Measurements from ENCODE around the gene YAP1.

YAP1 gene

DNA sequence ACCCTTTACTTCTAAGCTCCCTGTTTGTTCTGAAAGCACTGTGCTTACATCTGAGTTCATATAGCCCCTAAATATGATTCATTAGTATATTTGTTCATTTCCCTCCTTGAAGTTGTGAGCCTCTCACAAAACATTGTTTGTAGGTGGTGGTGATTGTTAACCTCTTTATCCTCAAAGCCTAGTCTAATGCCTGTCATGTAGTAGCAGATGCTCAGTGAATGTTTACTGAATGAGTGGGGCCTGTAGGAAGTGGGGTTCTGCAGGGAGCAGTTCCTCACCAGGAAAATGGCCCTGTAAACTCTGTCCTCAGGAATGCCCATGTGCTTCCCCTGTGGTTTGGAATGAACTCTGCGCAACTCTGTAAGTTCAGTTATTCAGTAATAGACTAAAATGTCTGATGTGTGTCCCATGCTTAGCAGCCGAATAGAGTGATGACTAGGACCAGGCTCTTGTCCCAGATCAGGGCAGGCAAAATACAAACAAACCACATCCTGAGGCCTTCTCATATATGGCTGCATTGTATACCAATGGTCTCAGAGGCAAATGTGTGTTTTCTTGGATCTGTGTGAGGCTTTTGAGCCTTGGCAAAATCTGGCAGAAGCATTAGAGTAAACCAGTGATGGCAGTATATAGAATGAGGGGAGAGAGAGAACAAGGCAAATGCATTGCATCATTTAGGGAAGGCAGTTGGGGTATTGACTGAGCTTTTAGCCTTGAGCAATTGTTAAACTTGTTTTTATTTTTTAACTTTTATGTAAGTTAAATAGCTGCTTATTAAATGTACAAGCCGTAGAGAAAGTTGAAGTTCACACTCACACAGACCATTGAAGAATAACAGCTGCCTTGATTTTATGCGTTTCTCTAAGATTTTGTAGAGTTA, 115.7 kb downstream of the YAP1 start:
- TF ChIP-seq, protein P1, sequence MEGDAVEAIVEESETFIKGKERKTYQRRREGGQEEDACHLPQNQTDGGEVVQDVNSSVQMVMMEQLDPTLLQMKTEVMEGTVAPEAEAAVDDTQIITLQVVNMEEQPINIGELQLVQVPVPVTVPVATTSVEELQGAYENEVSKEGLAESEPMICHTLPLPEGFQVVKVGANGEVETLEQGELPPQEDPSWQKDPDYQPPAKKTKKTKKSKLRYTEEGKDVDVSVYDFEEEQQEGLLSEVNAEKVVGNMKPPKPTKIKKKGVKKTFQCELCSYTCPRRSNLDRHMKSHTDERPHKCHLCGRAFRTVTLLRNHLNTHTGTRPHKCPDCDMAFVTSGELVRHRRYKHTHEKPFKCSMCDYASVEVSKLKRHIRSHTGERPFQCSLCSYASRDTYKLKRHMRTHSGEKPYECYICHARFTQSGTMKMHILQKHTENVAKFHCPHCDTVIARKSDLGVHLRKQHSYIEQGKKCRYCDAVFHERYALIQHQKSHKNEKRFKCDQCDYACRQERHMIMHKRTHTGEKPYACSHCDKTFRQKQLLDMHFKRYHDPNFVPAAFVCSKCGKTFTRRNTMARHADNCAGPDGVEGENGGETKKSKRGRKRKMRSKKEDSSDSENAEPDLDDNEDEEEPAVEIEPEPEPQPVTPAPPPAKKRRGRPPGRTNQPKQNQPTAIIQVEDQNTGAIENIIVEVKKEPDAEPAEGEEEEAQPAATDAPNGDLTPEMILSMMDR (IDR thresholded peaks at IDR 0.05; ENCODE audit: insufficient read depth, missing control alignments), result no peak
- DNase-seq (ENCODE audit: insufficient read length, low spot score) (no peak), FAIRE-seq (no peak)

DNA sequence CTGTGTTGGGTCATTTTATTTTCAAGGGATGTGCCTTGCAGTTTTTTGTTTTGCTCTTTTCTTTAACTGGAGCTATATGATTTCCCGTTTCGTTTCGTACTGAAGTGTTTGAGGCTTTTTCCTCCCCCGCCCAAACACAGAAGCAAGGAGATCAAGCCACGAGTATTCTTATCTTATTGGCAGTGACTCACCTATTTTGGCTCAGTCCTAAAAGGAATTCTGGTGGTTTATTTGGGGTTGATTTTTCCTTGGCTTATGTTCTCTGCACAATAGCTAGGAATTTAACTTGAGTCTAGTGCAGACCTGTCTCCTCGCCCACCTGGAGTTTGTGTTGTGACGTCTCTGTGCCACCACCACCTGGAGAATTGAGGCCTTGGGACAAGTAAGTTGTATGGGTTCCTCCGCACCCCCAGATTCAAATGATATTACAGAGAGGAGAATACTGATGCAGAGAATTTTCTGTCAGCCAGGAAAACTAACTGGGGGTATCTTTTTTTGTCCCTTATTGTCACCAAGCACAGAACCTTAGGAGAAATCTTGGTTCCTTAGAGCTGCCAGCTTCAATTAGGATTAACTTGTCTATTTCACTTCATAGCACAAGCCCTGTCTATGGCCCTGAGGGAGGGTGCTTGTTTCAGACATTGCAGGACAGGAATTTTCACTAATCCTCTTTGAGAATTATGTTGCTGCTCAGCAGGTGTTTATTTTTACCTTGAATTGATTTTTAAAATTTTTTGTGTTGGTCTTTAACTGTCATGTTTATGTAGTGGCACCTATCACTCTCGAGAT, 116.6 kb downstream of the YAP1 start:
- FAIRE-seq, result no peak
- TF ChIP-seq, protein P1 (IDR thresholded peaks at IDR 0.05; ENCODE audit: insufficient read depth, missing control alignments), result no peak
- DNase-seq (ENCODE audit: insufficient read length, low spot score), result no peak

DNA sequence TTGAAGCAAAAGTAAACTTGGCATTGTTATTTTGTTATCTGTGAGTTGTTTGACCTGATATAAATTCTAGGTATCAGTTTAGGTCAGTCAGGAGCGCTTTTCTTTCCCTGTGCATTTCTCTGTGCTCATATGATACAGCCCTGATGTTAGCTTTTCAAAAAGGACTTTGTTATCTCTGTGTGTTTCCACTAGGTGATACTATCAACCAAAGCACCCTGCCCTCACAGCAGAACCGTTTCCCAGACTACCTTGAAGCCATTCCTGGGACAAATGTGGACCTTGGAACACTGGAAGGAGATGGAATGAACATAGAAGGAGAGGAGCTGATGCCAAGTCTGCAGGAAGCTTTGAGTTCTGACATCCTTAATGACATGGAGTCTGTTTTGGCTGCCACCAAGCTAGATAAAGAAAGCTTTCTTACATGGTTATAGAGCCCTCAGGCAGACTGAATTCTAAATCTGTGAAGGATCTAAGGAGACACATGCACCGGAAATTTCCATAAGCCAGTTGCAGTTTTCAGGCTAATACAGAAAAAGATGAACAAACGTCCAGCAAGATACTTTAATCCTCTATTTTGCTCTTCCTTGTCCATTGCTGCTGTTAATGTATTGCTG, 119.4 kb downstream of the YAP1 start:
- TF ChIP-seq, protein P1 (IDR thresholded peaks at IDR 0.05; ENCODE audit: insufficient read depth, missing control alignments), result no peak
- DNase-seq (ENCODE audit: insufficient read length, low spot score) (no peak), FAIRE-seq (no peak)

DNA sequence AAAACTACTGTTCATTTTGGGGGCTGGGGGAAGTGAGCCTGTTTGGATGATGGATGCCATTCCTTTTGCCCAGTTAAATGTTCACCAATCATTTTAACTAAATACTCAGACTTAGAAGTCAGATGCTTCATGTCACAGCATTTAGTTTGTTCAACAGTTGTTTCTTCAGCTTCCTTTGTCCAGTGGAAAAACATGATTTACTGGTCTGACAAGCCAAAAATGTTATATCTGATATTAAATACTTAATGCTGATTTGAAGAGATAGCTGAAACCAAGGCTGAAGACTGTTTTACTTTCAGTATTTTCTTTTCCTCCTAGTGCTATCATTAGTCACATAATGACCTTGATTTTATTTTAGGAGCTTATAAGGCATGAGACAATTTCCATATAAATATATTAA, 119.9 kb downstream of the YAP1 start:
- no peak for DNase-seq (ENCODE audit: insufficient read length, low spot score)
- TF ChIP-seq, protein P1 (IDR thresholded peaks at IDR 0.05; ENCODE audit: insufficient read depth, missing control alignments), result no peak
- FAIRE-seq, result no peak

DNA sequence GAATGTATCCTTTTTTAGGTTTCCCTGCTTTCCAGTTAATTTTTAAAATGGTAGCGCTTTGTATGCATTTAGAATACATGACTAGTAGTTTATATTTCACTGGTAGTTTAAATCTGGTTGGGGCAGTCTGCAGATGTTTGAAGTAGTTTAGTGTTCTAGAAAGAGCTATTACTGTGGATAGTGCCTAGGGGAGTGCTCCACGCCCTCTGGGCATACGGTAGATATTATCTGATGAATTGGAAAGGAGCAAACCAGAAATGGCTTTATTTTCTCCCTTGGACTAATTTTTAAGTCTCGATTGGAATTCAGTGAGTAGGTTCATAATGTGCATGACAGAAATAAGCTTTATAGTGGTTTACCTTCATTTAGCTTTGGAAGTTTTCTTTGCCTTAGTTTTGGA, 120.7 kb downstream of the YAP1 start:
- TF ChIP-seq, protein P1 (IDR thresholded peaks at IDR 0.05; ENCODE audit: insufficient read depth, missing control alignments), result no peak
- FAIRE-seq, result no peak
- DNase-seq (ENCODE audit: insufficient read length, low spot score), result no peak

DNA sequence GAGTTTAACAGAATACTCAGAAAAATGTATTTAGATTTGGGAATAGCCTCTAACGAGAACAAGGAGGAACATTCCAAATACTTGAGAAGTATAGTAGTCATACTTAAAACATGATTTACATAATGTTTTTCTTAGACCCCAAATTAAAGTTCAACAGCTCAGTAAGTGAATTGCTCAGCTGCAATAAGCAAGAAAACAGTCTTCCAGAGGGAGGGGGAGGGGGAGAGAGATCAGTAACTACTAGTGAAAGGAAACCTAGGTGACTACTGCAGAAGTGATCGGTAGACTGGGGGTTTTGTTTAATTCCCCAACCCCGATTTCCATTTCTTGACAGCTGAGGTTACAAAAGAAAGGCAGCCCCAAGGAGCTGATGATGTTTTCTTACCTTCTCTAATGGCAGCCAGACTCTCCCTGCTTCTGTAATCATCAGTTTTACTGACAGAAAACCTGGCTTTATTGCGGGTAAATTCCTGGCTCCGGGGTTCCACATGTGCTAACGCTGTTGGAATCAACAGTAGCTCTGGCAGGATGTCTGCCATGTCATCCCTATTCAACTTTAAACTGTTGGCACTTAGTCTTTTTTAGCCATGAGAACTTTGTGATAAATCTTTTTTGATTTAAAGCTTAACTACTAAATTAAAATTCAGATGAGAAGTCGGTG, 124.7 kb downstream of the YAP1 start:
- TF ChIP-seq, protein P1 (IDR thresholded peaks at IDR 0.05; ENCODE audit: insufficient read depth, missing control alignments), result no peak
- no peak for FAIRE-seq
- DNase-seq (ENCODE audit: insufficient read length, low spot score), result no peak
